Left ventricle myocardium inferior (tissue), 1 donor: ENCODE results near the gene PRDM7. TPM values are rescaled to one million over a fixed set of nuclear protein-coding genes. Genes with fewer than 3 reads are reported as not detected.

Experiments
- DNase-seq: peaks from one replicate; pipeline ENCODE4 v3.0.0-alpha.2; 2020
- H3K27ac ChIP-seq: fragments of 200-600 bp; replicated peaks from 2 replicates; pipeline ENCODE4 v1.8.0; 2021
- H3K27me3 ChIP-seq: fragments of 200-600 bp; 2 replicates; pipeline ENCODE4 v1.8.0; 2021; ENCODE audit warnings: low read depth
- H3K36me3 ChIP-seq: fragments of 200-600 bp; 2 replicates; pipeline ENCODE4 v1.8.0; 2021
- H3K4me1 ChIP-seq: fragments of 200-600 bp; 2 replicates; pipeline ENCODE4 v1.8.0; 2021
- H3K4me3 ChIP-seq: fragments of 200-600 bp; 2 replicates; pipeline ENCODE4 v1.8.0; 2021; ENCODE audit warnings: mild to moderate bottlenecking, moderate library complexity
- H3K9me3 ChIP-seq: fragments of 200-600 bp; replicated peaks from 2 replicates; pipeline ENCODE4 v1.8.0; 2021
- CTCF ChIP-seq: fragments of 200-600 bp; IDR thresholded peaks from 2 replicates; pipeline ENCODE4 v1.8.0; 2021; ENCODE audit warnings: antibody characterized with exemption, mild to moderate bottlenecking, borderline replicate concordance
- intact Hi-C: fragments of 100-400 bp; cut with micrococcal nuclease; formaldehyde crosslinking; loops from one replicate; pipeline ENCODE4 v1.11.0; 2022
- total RNA-seq: library from RNA; stranded (reverse); fragmentation: NEBNext Ultra II Directional; extraction: Animal tissue kit (Norgen Biotek cat#: 25700); gene quantifications from one replicate; pipeline ENCODE4 v1.2.1, GENCODE V29; 2021
- donor health status: DM: no; HTN: yes; CAD: no; lungs with severe emphysema.

PRDM7 gene
- total RNA-seq, 1 donor from 2014 or later = not detected

DNA sequence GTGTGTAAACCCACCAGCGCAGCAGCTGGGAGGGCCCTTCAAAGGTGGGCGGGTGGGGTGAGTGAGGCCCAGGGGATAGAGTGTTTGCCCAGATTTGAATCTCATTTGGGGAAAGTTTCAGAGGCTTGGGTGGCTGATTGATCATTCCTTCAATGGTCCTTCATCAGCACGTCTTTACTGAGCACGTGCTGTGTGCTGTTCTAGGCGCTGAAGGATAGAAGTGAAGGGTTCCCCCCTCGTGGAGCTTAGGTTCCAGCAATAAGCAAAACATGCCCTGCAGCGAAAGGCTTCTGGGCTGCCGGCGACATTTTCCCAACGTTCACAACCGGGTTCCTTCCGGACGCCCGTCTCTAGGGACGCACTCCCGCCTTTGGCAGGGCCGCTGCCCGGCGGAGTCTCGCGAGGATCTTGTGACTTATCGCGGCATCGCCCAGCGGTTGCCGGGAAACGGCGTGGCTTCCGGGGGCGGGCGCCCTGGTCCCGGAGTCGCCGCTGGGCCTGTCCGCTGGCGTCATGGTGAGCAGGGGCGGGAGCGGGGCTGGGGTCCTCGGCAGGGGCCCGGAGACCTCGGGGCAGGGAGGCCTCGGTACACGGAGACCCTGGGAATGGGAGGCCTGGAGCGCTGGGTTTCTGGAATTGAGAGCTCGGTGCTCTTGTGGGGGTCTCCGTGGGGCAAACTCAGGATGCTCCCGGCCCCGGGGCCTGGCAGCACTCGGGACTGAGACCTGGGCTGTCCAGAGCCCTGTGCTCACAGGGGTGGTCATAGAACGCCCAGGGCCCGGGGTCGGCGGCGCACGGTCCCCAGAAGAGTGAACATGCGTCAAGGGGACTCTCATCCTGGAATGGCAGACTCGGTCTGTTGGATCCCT, 54.7 kb downstream of the PRDM7 start:
- peaks cover 2% of the 10 kb centered on the region for H3K36me3 ChIP-seq
- intact Hi-C loops = no loop called here
- peak overlapping the region; percentile 79 for H3K27ac ChIP-seq
- peaks cover 21% of the 10 kb centered on the region for H3K27me3 ChIP-seq
- no peaks in the 10 kb centered on the region for H3K9me3 ChIP-seq
- TF ChIP-seq CTCF = no peak
- DNase-seq = peak; percentile 92
- peaks cover 51% of the 10 kb centered on the region for H3K4me1 ChIP-seq
- H3K4me3 ChIP-seq = peak overlapping the region; percentile 80

DNA sequence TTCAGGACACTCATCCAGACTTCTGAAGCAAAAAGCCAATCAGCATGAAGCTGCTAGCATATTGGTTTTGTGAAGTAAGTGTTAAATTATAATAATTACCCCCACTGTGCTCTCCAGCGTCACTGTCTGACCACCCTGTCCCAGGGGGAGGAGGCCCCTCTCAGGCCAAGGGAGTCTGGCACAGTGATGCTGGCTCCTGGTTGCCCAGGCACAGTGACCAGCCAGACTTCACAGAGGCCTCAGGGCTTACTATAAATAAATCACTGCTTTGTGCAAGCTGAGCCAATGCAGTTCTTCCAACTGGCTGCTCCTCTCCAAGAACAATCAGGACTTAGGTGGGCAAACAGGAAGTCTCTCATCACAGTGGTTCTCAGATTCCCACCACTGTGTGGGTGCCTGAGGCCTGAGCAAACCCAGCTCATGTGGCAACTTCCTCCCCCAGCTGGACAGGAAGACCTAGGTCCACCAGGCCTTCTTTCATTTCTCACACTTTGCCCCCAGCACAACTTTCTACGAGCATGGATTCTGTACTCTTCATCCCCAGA, 56.2 kb downstream of the PRDM7 start:
- Histone ChIP-seq H3K4me1 (peaks cover 51% of the 10 kb centered on the region), H3K36me3 (no peaks in the 10 kb centered on the region), H3K27me3 (peaks cover 23% of the 10 kb centered on the region), H3K9me3 (no peaks in the 10 kb centered on the region), H3K27ac (peak overlapping the region; percentile 35), H3K4me3 (no peak overlapping the region)
- intact Hi-C loops = no loop called here
- no peak for TF ChIP-seq CTCF
- DNase-seq = no peak

DNA sequence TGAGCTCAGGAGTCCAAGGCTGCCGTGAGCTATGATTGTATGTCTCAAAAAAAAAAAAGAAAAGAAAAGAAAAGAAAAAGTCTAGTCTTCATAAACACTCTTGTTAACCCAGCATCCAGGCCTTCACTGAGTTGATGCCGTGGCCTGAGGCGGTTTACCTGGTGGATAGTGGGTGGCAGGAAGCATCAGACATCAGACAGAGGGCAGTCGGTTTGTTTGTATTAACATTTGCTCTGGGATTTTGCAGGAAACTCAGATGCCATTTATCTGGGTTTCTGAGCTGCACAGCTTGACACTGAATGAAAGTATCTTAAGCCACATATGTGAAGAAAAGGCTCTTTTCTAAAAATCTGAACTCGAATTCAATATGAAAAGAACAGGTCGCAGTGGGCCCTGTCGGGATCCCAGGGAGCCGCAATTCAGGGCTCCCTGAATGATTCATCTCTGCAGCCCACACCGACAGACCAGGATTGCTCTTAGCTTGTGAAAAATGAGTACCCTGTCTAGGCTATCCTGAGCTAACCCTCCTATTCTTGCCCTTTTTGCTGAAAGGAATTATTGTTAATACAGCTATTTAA, 56.8 kb downstream of the PRDM7 start:
- Histone ChIP-seq H3K27me3 (peaks cover 23% of the 10 kb centered on the region), H3K4me1 (peaks cover 51% of the 10 kb centered on the region)

GRCh38 chr16:90019543-90020259, 57.4 kb downstream of the PRDM7 start:
- Histone ChIP-seq H3K9me3 (no peaks in the 10 kb centered on the region), H3K27ac (peak overlapping the region; percentile 1), H3K36me3 (no peaks in the 10 kb centered on the region), H3K4me3 (peak overlapping the region; percentile 78), H3K27me3 (peaks cover 23% of the 10 kb centered on the region), H3K4me1 (peaks cover 51% of the 10 kb centered on the region)
- intact Hi-C loops = no loop called here
- no peak for DNase-seq
- peak; percentile 38 for TF ChIP-seq CTCF

More for the DNA sequence above, 56.8 kb downstream of the PRDM7 start:
- Histone ChIP-seq H3K4me3 (peak overlapping the region; percentile 78), H3K9me3 (no peaks in the 10 kb centered on the region), H3K36me3 (no peaks in the 10 kb centered on the region), H3K27ac (peak overlapping the region; percentile 35)
- no peak for DNase-seq
- intact Hi-C loops = no loop called here
- no peak for TF ChIP-seq CTCF

GRCh38 chr16:90018652-90019542, 58.2 kb downstream of the PRDM7 start, which contains the start of gene DBNDD1:
Gene DBNDD1, minus strand, starts transcription at chr16:90019456. Its CDS starts 115 bp downstream, at chr16:90019341.
- peak; percentile 1 for TF ChIP-seq CTCF
- H3K27me3 ChIP-seq = peaks cover 23% of the 10 kb centered on the region
- peak within 1 kb of the TSS; percentile 1 for H3K27ac ChIP-seq
- H3K4me1 ChIP-seq = peaks cover 51% of the 10 kb centered on the region
- peak within 1 kb of the TSS; percentile 78 for H3K4me3 ChIP-seq
- H3K9me3 ChIP-seq = no peaks in the 10 kb centered on the region
- no peaks in the 10 kb centered on the region for H3K36me3 ChIP-seq
- intact Hi-C loops = no loop called here
- no peak for DNase-seq
